Occipital lobe (tissue), 2 donors: Measurements from ENCODE around the gene ARHGAP25. TPM values are rescaled to one million over a fixed set of nuclear protein-coding genes. Genes with fewer than 3 reads are reported as not detected.

ENCODE experiments used
- DNase-seq: peaks from one replicate; lab custom pipeline; 2025; lab: John Stamatoyannopoulos, UW
- total RNA-seq: library from RNA; depleted of rRNA; stranded (reverse); fragments of >200 nt; gene quantifications from one replicate; pipeline ENCODE4 v1.2.3, GENCODE V29; 2014

The ARHGAP25 gene
- total RNA-seq, 1 donor from 2014 or later, result 2.0 TPM

DNA sequence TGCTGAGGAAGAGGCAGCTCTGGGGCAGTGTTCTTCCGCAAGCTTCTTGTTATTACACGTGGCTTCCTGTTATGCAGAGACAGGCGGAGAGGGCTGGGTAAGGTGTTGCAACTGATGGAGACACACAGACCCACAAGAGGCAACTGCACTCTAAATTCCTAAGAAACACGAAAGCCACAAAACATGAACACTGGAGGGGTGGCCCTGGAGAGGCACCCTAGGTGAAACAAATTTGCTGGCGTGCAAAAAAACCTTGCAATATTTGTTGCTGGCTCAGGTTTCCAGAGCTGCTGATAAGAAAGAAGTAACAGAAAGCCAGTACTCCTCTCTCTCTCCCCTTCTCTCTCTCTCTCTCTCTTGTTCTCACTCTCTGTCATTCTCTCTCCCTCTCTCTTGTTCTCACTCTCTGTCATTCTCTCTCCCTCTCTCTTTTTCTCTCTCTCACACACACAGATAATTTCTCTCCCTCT, 31.8 kb downstream of the ARHGAP25 start:
- DNase-seq, result no peak

GRCh38 chr2:68767031-68767961, 32.7 kb downstream of the ARHGAP25 start:
- DNase-seq, result no peak

GRCh38 chr2:68767996-68768395, 33.4 kb downstream of the ARHGAP25 start:
- DNase-seq, result no peak

GRCh38 chr2:68768461-68768860, 33.9 kb downstream of the ARHGAP25 start:
- no peak for DNase-seq

DNA sequence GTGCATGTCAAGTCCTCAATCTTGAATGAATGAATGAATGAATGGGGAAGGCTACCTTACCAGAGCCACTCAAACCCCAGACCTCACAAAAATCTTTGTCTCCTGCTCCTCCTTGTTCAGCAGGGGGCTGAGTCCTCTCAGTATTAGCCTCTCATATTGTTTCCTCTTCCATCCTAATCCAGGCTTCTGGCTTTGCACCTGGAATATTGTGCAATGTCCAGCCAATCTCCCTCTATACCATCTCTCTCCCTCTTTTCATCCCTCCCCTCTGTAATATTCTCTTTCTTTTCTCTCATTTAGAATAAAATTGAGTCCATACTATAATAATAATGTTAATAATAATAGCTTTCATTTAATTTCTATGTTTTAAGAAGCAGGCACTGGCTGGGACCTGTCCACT, 34.3 kb downstream of the ARHGAP25 start:
- DNase-seq, result no peak

GRCh38 chr2:68769586-68770270, 35.1 kb downstream of the ARHGAP25 start:
- no peak for DNase-seq

GRCh38 chr2:68770271-68771111, 35.9 kb downstream of the ARHGAP25 start:
- DNase-seq, result no peak

- no peak for DNase-seq
Observed at GRCh38 chr2:68771211-68771751, 36.7 kb downstream of the ARHGAP25 start.

- no peak for DNase-seq
Observed at GRCh38 chr2:68772109-68772508, 37.5 kb downstream of the ARHGAP25 start.

GRCh38 chr2:68774569-68775271, 40.1 kb downstream of the ARHGAP25 start:
- no peak for DNase-seq

GRCh38 chr2:68775272-68775842, 40.7 kb downstream of the ARHGAP25 start:
- DNase-seq, result no peak

- DNase-seq, result no peak
Observed at GRCh38 chr2:68776124-68776523, 41.5 kb downstream of the ARHGAP25 start.

GRCh38 chr2:68779595-68779994, 45.0 kb downstream of the ARHGAP25 start:
- no peak for DNase-seq

DNA sequence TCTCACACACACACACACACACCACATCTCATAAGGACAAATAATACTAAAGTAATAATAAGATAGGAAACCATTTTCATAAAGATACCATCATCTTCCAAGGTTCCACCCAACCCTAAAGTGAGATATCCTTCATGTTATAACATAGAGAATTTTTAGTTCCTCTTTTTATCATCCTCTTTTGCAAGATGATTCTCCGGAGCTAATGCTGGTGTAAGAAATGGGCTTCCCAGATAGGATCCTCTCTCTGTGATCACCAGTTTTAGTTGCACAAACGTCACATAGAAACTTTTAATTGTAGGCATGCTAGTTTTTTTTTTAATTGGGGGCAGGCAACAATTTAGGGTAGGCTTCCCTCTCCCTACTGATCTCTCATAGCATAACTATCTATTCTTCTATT, 49.6 kb downstream of the ARHGAP25 start:
- no peak for DNase-seq

DNA sequence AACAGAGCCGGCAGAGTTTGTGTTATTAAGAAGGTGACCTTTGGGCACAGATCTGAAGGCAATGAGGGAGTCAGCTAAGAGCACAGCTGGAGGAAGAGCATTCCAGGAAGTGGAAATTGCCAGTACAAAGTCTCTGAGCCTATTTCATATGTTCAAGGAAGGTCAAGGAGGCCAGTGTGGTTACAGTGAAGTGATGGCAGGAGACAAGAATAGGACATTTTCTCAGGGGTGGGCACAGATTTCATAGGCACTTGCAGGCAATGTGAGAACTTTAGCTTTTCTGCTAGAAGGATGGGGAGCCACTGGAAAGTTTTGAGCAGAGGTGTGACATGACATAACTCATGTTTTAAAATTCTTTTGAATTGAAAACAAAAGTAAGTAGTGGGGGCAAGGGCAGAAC, 50.3 kb downstream of the ARHGAP25 start:
- DNase-seq, result no peak

DNA sequence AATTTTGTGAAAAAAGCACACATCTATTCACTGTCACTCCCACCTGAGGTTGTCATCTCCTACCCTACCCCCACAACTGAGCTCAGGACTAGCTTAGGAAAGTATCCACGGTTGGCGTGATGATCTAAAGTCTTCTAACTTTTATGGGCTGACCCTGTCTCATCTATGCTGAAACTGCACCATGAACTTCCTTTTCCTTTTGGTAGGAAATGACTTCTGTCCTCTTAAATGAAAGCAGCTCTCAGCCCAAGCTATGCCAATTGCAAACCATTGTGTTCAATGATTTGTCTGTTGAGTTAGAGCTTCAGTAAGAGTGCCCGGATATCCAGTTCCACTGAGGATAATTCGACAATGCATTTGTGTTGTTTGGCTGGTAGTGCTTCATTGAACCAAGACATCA, 52.7 kb downstream of the ARHGAP25 start:
- DNase-seq, result no peak

DNA sequence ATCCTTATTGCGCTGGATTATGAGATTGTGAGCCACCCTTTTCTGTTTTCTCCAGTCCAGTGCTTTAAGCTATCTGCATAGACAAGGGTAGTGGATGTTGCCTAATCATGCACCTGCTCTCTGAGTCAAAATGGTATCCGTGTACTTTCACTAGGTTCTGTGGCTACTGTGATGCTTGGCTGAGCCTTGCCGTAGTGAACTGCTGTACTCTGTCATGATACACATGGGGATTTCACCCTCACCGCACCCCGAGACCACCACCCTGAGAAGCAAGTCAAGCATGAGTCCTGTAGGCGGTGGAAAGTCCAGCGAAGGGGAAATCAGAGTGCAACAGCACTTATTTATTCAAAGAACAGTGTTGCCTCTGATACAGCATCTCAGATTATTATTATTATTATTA, 55.0 kb downstream of the ARHGAP25 start:
- DNase-seq, result no peak

DNA sequence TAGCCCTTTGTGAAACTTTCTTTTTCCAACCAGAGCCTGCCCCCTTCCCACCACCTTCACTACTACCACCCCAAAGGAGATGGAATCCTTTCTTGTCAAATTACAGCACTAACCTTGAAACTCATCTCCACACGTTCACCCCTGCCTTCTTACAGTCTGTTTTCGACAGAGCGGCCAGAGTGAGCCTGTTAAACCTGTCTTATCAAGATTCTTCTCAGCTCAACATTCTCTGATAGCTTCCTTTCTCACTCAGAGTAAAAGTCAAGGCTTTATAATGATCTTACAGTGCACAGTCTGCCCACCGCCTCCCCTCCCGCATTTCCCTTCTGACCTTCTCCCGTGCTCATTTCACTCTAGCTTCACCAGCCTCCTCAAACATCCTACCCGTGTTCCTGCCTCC, 56.0 kb downstream of the ARHGAP25 start:
- no peak for DNase-seq

- DNase-seq, result no peak
Observed at GRCh38 chr2:68791914-68792313, 57.3 kb downstream of the ARHGAP25 start.

- DNase-seq, result no peak
Observed at GRCh38 chr2:68792751-68793150, 58.1 kb downstream of the ARHGAP25 start.
